Trophoblast cell (in vitro differentiated cells and primary cell): Measurements from ENCODE around the gene SLC39A5.
A peak's percentile ranks its signal among the peaks of the same experiment; 100 is the strongest.

ENCODE experiments used
- DNase-seq, 2 donors: peaks; one replicate each; pipeline ENCODE4 v3.0.0-alpha.2; 2016
- H2AFZ ChIP-seq: 2 replicates; pipeline ENCODE4 v1.6.1; 2013; ENCODE audit warnings: low read length, moderate library complexity, mild to moderate bottlenecking; ENCODE audit not compliant: insufficient read depth, poor library complexity
- H2AK5ac ChIP-seq: 2 replicates; pipeline ENCODE4 v1.6.1; 2013; ENCODE audit warnings: mild to moderate bottlenecking, low read length
- H2BK120ac ChIP-seq: 2 replicates; pipeline ENCODE4 v1.6.1; 2013; ENCODE audit warnings: low read length, mild to moderate bottlenecking, moderate library complexity; ENCODE audit not compliant: insufficient read depth, poor library complexity
- H2BK12ac ChIP-seq: 2 replicates; pipeline ENCODE4 v1.6.1; 2013; ENCODE audit warnings: mild to moderate bottlenecking, low read length, moderate library complexity
- H2BK5ac ChIP-seq: 2 replicates; pipeline ENCODE4 v1.6.1; 2013; ENCODE audit warnings: low read length, low read depth, moderate library complexity, mild to moderate bottlenecking; ENCODE audit not compliant: poor library complexity
- H3K14ac ChIP-seq: 2 replicates; pipeline ENCODE4 v1.6.1; 2013; ENCODE audit warnings: mild to moderate bottlenecking, low read length
- H3K18ac ChIP-seq: 2 replicates; pipeline ENCODE4 v1.6.1; 2013; ENCODE audit warnings: mild to moderate bottlenecking, low read length
- H3K23ac ChIP-seq: 2 replicates; pipeline ENCODE4 v1.6.1; 2013; ENCODE audit warnings: low read length
- H3K27ac ChIP-seq: 2 replicates; pipeline ENCODE4 v1.5.1; 2013; ENCODE audit warnings: low read depth, mild to moderate bottlenecking, inconsistent platforms, low read length, moderate library complexity
- H3K27me3 ChIP-seq: 2 replicates; pipeline ENCODE4 v1.6.1; 2013; ENCODE audit warnings: inconsistent platforms, mild to moderate bottlenecking, low read length, moderate library complexity; ENCODE audit not compliant: insufficient read depth
- H3K36me3 ChIP-seq, 2 experiments: 1 replicate in 1 of 2; 2 replicates in 1 of 2; pipeline ENCODE4 v1.6.1; 2013; ENCODE audit warnings: low read length in 2 of 2, mild to moderate bottlenecking in 2 of 2, moderate library complexity in 1 of 2; ENCODE audit not compliant: insufficient read depth in 2 of 2, control insufficient read depth in 1 of 2
- H3K4ac ChIP-seq: 2 replicates; pipeline ENCODE4 v1.6.1; 2013; ENCODE audit warnings: low read depth, mild to moderate bottlenecking, low read length, moderate library complexity
- H3K4me1 ChIP-seq, 2 experiments: 1 replicate in 1 of 2; 2 replicates in 1 of 2; pipeline ENCODE4 v1.6.1; 2013; ENCODE audit warnings: low read length in 2 of 2, mild to moderate bottlenecking in 2 of 2, moderate library complexity in 1 of 2; ENCODE audit not compliant: insufficient read depth in 2 of 2, control insufficient read depth in 1 of 2
- H3K4me2 ChIP-seq: 2 replicates; pipeline ENCODE4 v1.6.1; 2013; ENCODE audit warnings: inconsistent platforms, mild to moderate bottlenecking, low read length, moderate library complexity
- H3K4me3 ChIP-seq: 2 replicates; pipeline ENCODE4 v1.5.1; 2013; ENCODE audit warnings: mild to moderate bottlenecking, low read depth, low read length, inconsistent platforms
- H3K79me1 ChIP-seq: one replicate; pipeline ENCODE4 v1.6.1; 2013; ENCODE audit warnings: low read length
- H3K79me2 ChIP-seq: 2 replicates; pipeline ENCODE4 v1.6.1; 2013; ENCODE audit warnings: low read length, mild to moderate bottlenecking; ENCODE audit not compliant: control insufficient read depth, insufficient read depth, poor library complexity
- H3K9ac ChIP-seq: 2 replicates; pipeline ENCODE4 v1.6.1; 2013; ENCODE audit warnings: mild to moderate bottlenecking, low read length
- H3K9me3 ChIP-seq: 2 replicates; pipeline ENCODE4 v1.6.1; 2013; ENCODE audit warnings: low read depth, mild to moderate bottlenecking, control low read depth, inconsistent platforms, low read length; ENCODE audit not compliant: insufficient read depth
- H4K12ac ChIP-seq: 2 replicates; pipeline ENCODE4 v1.6.1; 2013; ENCODE audit warnings: low read depth, mild to moderate bottlenecking, low read length, moderate library complexity
- H4K8ac ChIP-seq: 2 replicates; pipeline ENCODE4 v1.6.1; 2013; ENCODE audit warnings: low read depth, mild to moderate bottlenecking, low read length, moderate library complexity
- H4K91ac ChIP-seq: one replicate; pipeline ENCODE4 v1.6.1; 2013; ENCODE audit warnings: low read depth, mild to moderate bottlenecking, low read length, moderate library complexity
- WGBS: extraction: QIAGEN DNeasy Blood & Tissue Kit; methylation state at CpG from one replicate; pipeline ENCODE4 v1.1.7; 2013; ENCODE audit warnings: missing lambda C conversion rate; ENCODE audit not compliant: insufficient read length, insufficient coverage; ENCODE audit errors: extremely low coverage; 5-methylcytosine and 5-hydroxymethylcytosine counted together

SLC39A5 gene

DNA sequence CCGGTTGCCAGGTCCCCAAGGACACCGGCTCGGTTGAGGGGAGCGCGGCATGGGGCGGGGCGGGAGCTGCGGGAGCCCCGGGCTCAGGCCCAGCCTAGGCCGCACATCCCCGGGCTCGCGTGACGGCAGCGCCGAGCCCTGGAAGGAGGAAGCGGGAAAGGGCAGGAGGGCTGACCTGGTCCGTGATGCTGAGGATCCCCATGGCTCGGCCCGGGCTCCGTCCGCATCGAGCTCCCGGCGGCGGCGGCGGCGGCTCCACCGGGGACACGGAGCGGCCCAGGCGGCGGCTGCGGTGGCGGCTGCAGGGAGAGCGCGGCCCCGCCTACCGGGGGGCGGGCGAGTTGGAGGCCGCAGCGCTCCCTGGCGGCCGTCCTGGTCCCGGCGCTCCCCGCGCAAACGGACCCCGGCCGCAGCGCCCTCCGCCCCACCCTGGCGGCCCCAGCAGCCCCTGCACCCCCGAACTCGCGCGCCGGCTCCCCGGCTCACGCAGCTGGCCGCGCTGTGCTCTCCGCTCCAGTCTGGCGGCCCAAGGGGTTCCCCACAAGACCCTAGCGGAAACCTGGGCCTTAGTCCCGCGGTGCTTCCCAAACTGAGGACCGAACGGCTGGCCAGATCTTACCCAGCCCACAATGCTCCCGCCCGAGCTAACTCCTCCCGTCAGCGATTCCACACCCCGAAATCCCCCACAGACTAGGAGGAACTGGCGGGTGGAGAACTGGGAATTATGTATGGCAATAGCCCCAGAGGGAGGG is 28.4 kb downstream of the SLC39A5 start, which contains the start of gene ANKRD52:
TSS of gene ANKRD52 (minus strand) at position 317 of the 752 bp plus-strand sequence. CDS start at position 202, 115 bp downstream.
- peak within 1 kb of the TSS; percentile 78 for H2BK5ac ChIP-seq
- H2BK12ac ChIP-seq = no peak within 1 kb of the TSS
- peak within 1 kb of the TSS; percentile 90 for H4K8ac ChIP-seq
- H4K91ac ChIP-seq = peak within 1 kb of the TSS; percentile 87
- H3K14ac ChIP-seq = peak within 1 kb of the TSS; percentile 97
- peak within 1 kb of the TSS; percentile 68 for H3K4ac ChIP-seq
- H3K79me1 ChIP-seq = peaks cover 12% of the 10 kb centered on the region
- peak within 1 kb of the TSS; percentile 96 for H3K4me3 ChIP-seq
- H3K4me1 ChIP-seq = peaks cover 8 to 9% of the 10 kb centered on the region in 2 experiments
- WGBS = no CpG with 5 or more reads among the region's 78 CpGs
- peak within 1 kb of the TSS; percentile 96 for H2AFZ ChIP-seq
- no peak within 1 kb of the TSS for H3K23ac ChIP-seq
- no peaks in the 10 kb centered on the region for H3K27me3 ChIP-seq
- peaks cover 28 to 33% of the 10 kb centered on the region in 2 experiments for H3K36me3 ChIP-seq
- H3K9me3 ChIP-seq = no peaks in the 10 kb centered on the region
- H3K4me2 ChIP-seq = peak within 1 kb of the TSS; percentile 91
- peak within 1 kb of the TSS; percentile 65 for H2BK120ac ChIP-seq
- H3K9ac ChIP-seq = peak within 1 kb of the TSS; percentile 98
- peak within 1 kb of the TSS; percentile 71 for H2AK5ac ChIP-seq
- peak; percentile 44 to 82 for DNase-seq
- peak within 1 kb of the TSS; percentile 97 for H3K18ac ChIP-seq
- peaks cover 11% of the 10 kb centered on the region for H3K79me2 ChIP-seq
- H3K27ac ChIP-seq = peak within 1 kb of the TSS; percentile 48
- peak within 1 kb of the TSS; percentile 96 for H4K12ac ChIP-seq

DNA sequence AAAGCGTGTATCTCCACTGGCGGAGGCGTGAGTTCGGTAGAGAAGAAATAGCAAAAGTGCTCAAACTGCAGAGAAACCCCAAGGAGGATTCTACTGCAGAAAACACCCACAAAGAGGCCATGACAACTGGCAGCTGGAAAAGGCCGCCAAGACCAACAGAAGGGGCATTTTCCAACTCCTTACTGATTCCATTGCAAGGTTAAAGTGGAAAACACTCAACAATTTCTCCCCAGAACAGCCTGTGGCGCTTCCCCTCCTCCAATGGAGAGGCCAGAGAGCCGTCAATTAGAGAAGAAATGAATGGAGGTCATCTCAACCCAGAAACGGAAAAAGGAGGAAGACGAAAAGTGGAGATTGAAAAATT is 29.0 kb downstream of the SLC39A5 start:
- no peak overlapping the region for H2BK5ac ChIP-seq
- no peaks in the 10 kb centered on the region for H3K9me3 ChIP-seq
- no peak overlapping the region for H3K23ac ChIP-seq
- H3K27ac ChIP-seq = no peak overlapping the region
- no peak overlapping the region for H3K18ac ChIP-seq
- peak overlapping the region; percentile 87 for H4K91ac ChIP-seq
- H3K4ac ChIP-seq = peak overlapping the region; percentile 22
- no CpG with 5 or more reads among the region's 9 CpGs for WGBS
- H3K79me1 ChIP-seq = peaks cover 12% of the 10 kb centered on the region
- no peak overlapping the region for H2BK12ac ChIP-seq
- peak overlapping the region; percentile 91 for H3K4me2 ChIP-seq
- DNase-seq = no peak
- peaks cover 23 to 27% of the 10 kb centered on the region in 2 experiments for H3K36me3 ChIP-seq
- peak overlapping the region; percentile 85 for H3K4me3 ChIP-seq
- no peak overlapping the region for H2BK120ac ChIP-seq
- H3K9ac ChIP-seq = peak overlapping the region; percentile 98
- peaks cover 11% of the 10 kb centered on the region for H3K79me2 ChIP-seq
- peaks cover 8 to 9% of the 10 kb centered on the region in 2 experiments for H3K4me1 ChIP-seq
- peak overlapping the region; percentile 96 for H4K12ac ChIP-seq
- H2AFZ ChIP-seq = peak overlapping the region; percentile 69
- H3K27me3 ChIP-seq = no peaks in the 10 kb centered on the region
- H2AK5ac ChIP-seq = no peak overlapping the region
- H3K14ac ChIP-seq = peak overlapping the region; percentile 76
- peak overlapping the region; percentile 90 for H4K8ac ChIP-seq

GRCh38 chr12:56260380-56260779 is 30.5 kb downstream of the SLC39A5 start:
- Histone ChIP-seq H3K4me1 (peaks cover 8 to 9% of the 10 kb centered on the region in 2 experiments), H3K27ac (no peak overlapping the region), H3K9me3 (no peaks in the 10 kb centered on the region), H4K8ac (no peak overlapping the region), H2BK5ac (no peak overlapping the region), H2AFZ (no peak overlapping the region), H2BK12ac (no peak overlapping the region), H3K79me1 (peaks cover 12% of the 10 kb centered on the region), H3K23ac (no peak overlapping the region), H3K79me2 (peaks cover 11% of the 10 kb centered on the region), H3K36me3 (peaks cover 11 to 14% of the 10 kb centered on the region in 2 experiments), H2BK120ac (no peak overlapping the region), H4K12ac (no peak overlapping the region), H3K18ac (no peak overlapping the region), H3K4ac (no peak overlapping the region), H3K9ac (no peak overlapping the region), H3K27me3 (no peaks in the 10 kb centered on the region), H3K4me3 (no peak overlapping the region), H3K14ac (no peak overlapping the region), H4K91ac (no peak overlapping the region), H3K4me2 (no peak overlapping the region), H2AK5ac (no peak overlapping the region)
- no CpG with 5 or more reads among the region's 8 CpGs for WGBS
- DNase-seq = no peak

GRCh38 chr12:56260921-56261320 is 31.1 kb downstream of the SLC39A5 start:
- H4K12ac ChIP-seq = no peak overlapping the region
- no peak overlapping the region for H3K9ac ChIP-seq
- H3K27ac ChIP-seq = no peak overlapping the region
- H2BK12ac ChIP-seq = no peak overlapping the region
- no peaks in the 10 kb centered on the region for H3K27me3 ChIP-seq
- no peak overlapping the region for H4K8ac ChIP-seq
- no peak overlapping the region for H3K14ac ChIP-seq
- H2BK120ac ChIP-seq = no peak overlapping the region
- H3K4me2 ChIP-seq = no peak overlapping the region
- peaks cover 8 to 9% of the 10 kb centered on the region in 2 experiments for H3K4me1 ChIP-seq
- WGBS = no CpG with 5 or more reads among the region's 3 CpGs
- H3K18ac ChIP-seq = no peak overlapping the region
- no peak for DNase-seq
- no peak overlapping the region for H2AK5ac ChIP-seq
- H3K9me3 ChIP-seq = no peaks in the 10 kb centered on the region
- no peak overlapping the region for H3K4me3 ChIP-seq
- no peak overlapping the region for H3K4ac ChIP-seq
- no peak overlapping the region for H3K23ac ChIP-seq
- H3K79me2 ChIP-seq = peaks cover 11% of the 10 kb centered on the region
- H3K79me1 ChIP-seq = peaks cover 12% of the 10 kb centered on the region
- H3K36me3 ChIP-seq = peaks cover 7 to 8% of the 10 kb centered on the region in 2 experiments
- no peak overlapping the region for H4K91ac ChIP-seq
- H2BK5ac ChIP-seq = no peak overlapping the region
- no peak overlapping the region for H2AFZ ChIP-seq
